ENCODE measurements around the gene ALOX5.
"Not testable (repeated sequence)": the region's sequence is repeated elsewhere in the genome, so short reads cannot be mapped to it uniquely, and the experiment has no call there.

Gene ALOX5

GRCh38 chr10:45468079-45468478, 94.1 kb downstream of the ALOX5 start:
- no peak for DNase-seq (ENCODE audit: low spot score)

DNA sequence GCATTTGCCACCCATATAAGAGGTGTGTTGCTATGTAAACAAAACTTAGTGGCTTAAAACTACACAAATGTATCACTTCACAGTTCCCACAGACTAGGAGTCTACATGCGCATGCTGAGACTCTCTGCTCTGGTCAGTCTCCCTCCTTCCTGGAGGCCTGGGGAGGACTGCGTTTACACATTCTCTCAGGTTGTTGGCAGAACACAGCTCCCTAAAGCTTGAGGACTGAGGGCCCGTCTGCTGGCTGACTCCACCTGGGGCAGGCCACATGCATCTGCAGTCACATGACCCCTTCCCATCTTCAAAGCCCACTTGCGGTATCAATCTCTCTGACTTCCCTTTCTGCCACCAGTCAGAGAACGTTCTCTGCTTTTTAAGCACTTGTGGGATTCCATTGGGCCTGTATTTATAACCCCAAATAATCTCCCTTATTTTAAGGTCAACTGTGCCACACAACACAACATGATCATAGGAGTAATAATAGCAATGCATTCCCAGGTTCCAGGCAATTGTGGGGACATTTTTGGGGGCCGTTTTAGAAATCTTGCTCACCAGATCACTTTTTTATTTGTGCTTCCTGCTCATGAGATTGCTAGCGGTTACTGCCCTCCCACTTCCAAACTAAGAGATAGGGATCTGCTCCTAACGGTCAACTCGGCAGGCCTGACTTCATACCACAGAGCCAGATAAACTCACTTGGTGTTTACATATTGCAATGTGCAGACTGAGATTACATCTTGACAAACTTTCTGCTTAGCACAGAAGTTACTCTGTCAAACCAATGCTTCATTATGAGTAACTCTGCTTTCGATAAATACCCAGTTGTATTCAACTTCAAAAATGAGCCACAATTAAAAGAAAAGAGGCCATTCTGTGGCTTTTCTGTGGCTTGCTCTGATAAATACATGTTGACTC, 96.3 kb downstream of the ALOX5 start:
- no peak for DNase-seq (ENCODE audit: low spot score)

DNA sequence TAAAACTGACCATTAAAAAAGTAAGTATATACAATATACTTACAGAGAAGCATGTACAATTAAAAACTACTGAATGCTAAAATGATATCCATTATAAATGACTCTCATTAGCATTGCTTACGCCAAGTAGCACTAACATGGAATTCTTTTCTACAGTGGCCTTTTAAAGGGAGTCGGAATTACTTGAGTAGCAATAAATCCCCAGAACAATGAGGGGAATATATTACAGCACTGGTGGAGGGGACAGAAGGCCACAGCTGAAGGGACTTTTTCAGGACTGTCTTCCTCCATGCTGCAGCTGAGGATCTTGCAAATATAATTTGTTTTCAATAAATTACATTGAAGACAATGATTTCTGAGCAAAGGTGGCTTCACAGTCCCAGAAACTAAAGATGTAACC, 97.0 kb downstream of the ALOX5 start:
- DNase-seq (ENCODE audit: low spot score) = no peak

DNA sequence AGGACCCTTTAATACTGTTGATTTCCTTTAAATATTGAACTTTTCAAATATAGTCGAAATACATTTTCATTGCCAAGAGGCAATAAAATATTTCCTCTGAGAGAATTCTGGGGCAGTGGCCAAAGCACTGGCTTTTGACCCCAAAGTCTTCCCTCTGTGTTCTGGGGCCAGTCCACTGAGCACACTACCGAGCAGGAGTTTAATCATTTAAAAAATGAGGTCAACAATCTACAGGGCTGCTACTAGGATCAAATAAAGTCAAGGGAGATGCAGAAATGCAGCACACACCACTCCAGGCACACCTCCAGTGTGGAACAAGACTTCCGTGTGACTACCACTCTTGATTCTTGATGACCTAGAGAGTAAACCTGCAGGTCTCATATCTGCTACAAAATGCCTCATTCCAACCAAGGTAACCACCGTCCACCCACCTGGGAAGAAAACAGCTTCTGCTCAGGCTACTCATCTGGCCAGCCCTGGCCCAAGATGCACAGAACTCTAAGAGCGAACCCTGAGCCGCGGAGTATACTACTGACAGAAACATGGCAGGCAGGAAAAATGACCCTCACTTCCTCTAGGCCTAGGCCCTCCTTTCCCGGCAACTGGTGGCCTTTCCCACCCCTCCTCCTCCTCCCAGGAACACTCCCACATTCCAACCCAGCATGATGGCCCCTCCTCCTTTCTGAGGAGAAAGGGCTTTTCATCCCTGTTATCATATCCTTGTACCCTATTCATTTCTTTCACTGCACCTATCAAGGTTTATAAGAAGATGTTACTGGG, 97.7 kb downstream of the ALOX5 start:
- DNase-seq (ENCODE audit: low spot score) = no peak

DNA sequence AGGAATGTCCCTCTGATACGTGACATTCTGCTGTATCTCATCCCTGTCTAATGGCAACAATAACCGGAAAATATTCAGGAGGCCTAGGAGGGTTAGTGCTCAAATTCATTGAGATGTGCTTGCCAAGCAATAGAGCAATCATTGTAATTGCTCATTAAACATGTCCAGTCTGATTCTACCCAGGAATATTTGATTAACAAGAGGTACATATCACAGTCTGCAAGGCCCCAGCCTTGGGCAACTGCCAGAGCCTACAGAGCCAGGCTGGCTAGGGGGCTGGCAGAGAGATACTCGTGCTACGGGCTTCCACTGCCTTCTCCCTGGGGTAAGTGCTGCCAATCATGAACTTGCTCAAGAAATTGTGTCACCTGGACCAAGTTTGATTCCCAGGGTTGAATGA, 99.1 kb downstream of the ALOX5 start:
- DNase-seq (ENCODE audit: low spot score) = no peak

GRCh38 chr10:45476559-45476958, 102.5 kb downstream of the ALOX5 start:
- DNase-seq (ENCODE audit: low spot score) = no peak

DNA sequence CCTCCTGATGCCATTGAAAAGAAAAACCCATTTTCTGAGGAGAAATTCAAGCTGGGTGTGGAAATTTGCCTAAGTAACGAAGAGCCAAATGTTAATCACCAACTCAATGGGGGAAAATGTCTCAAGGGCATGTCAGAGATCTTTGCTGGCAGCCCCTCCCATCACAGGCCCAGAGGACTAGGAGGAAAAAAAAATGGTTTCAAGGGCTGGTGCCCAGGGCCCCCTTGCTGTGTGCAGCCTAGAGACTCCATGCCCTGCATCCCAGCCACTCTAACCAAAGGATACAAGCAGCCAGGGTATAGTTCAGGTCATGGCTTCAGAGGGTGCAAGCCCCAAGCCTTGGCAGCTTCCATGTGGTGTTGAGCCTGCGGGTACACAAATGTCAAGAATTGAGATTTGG, 106.3 kb downstream of the ALOX5 start:
- no peak for DNase-seq (ENCODE audit: low spot score)

- DNase-seq (ENCODE audit: low spot score) = not testable (repeated sequence)
Measured at GRCh38 chr10:45481100-45481499, 107.1 kb downstream of the ALOX5 start.

DNA sequence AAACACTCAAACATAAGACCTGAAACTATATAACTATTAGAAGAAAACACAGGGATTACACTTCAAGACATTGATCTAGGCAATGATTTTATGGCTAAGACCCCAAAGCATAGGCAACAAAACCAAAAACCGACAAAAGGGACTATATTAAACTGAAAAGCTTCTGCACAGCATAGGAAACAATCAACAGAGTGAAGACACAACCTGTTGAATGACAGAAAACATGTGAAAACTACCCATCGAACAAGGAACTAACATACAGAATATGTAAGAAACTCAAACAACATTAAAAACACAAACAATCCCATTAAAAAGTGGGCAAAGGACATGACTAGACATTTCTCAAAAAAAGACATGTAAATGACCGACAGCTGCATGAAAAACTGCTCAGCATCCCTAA, 109.0 kb downstream of the ALOX5 start:
- DNase-seq (ENCODE audit: low spot score) = no peak

GRCh38 chr10:45487735-45488134, 113.7 kb downstream of the ALOX5 start:
- no peak for DNase-seq (ENCODE audit: low spot score)

DNA sequence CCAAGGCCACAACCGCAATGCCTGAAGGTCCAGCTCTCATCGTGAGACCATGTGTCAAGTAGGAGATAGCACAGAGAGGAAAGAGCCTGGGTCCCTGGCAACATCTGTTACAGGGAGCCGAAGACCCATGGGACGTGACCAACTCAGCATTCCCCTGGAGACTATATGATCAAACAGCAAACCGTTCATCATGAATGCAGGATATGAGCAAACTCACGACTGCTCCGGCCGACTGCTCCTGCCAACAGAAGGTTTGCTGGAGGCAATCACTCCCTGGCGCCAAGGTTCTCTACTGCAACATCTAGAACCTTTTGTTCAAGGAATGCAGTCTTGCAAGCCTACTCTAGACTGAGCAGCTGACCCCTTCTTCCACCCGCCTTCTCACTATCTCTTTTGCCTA, 114.3 kb downstream of the ALOX5 start:
- no peak for DNase-seq (ENCODE audit: low spot score)

DNA sequence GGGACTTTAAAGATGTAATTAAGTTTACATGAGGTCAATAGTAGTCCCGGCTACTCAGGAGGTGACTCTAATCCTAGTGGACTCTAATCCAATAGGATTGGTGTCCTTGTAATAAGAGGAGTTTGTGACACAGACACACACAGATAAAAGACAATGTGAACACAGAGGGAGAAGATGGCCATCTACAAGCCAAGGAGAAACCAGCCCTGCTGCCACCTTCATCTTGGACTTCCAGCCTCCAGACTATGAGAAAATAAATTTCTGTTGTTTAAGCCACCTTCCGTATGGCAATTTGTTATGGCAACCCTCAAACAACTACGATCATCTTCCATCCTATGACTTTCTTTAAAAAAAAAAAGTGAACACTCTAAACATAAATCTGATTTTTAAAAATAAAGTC, 116.3 kb downstream of the ALOX5 start:
- no peak for DNase-seq (ENCODE audit: low spot score)

GRCh38 chr10:45491061-45491460, 117.0 kb downstream of the ALOX5 start:
- no peak for DNase-seq (ENCODE audit: low spot score)
